NB4 (cell line): ENCODE data around the gene SRXN1.
"Not testable (repeated sequence)": the region's sequence is repeated elsewhere in the genome, so short reads cannot be mapped to it uniquely, and the experiment has no call there.

ENCODE experiments used
- DNase-seq: peaks from one replicate; pipeline ENCODE4 v3.0.0; 2010; ENCODE audit warnings: low read depth
- H3K4me3 ChIP-seq: one replicate; pipeline ENCODE4 v1.5.1; 2011; ENCODE audit warnings: mild to moderate bottlenecking, low read depth, low read length, moderate library complexity
- CTCF ChIP-seq: IDR thresholded peaks from one replicate; pipeline ENCODE4 v1.5.1; 2012; ENCODE audit warnings: low read depth, low read length
- MAX ChIP-seq: IDR thresholded peaks from 2 replicates; pipeline ENCODE4 v1.6.1; 2011; ENCODE audit warnings: low read depth, low read length
- MYC ChIP-seq: IDR thresholded peaks from 2 replicates; pipeline ENCODE4 v1.6.1; 2011; ENCODE audit warnings: low read depth, low read length
- POLR2A ChIP-seq: IDR thresholded peaks from 2 replicates; pipeline ENCODE4 v1.6.1; 2011; ENCODE audit warnings: mild to moderate bottlenecking; ENCODE audit not compliant: insufficient read length; ENCODE audit errors: extremely low read depth

The SRXN1 gene

GRCh38 chr20:645318-646106 lies 7.5 kb downstream of the SRXN1 start:
- no peak overlapping the region for H3K4me3 ChIP-seq
- TF ChIP-seq MYC (0 out of 2 replicates have a peak, but pooled peaks have one; percentile 29), CTCF (peak; percentile 91), POLR2A (no peak), MAX (peak; percentile 14; the same call in 1 of the 2 replicates)
- DNase-seq, result peak; percentile 87

- TF ChIP-seq POLR2A (no peak), MYC (no peak), MAX (no peak), CTCF (no peak)
- no peak overlapping the region for H3K4me3 ChIP-seq
- DNase-seq, result no peak
Observed at GRCh38 chr20:644692-645317, 8.2 kb downstream of the SRXN1 start.

- TF ChIP-seq CTCF, result no peak
- TF ChIP-seq MAX, result no peak
- TF ChIP-seq POLR2A, result no peak
- no peak for TF ChIP-seq MYC
- no peak for DNase-seq
- no peak overlapping the region for H3K4me3 ChIP-seq
Observed at GRCh38 chr20:642398-643174, 10.4 kb downstream of the SRXN1 start.

- DNase-seq, H3K4me3 ChIP-seq: not testable (repeated sequence)
Observed at GRCh38 chr20:642013-642397, 11.0 kb downstream of the SRXN1 start.

- H3K4me3 ChIP-seq, result no peak overlapping the region
- TF ChIP-seq MYC (no peak), POLR2A (no peak), CTCF (no peak), MAX (no peak)
- DNase-seq, result no peak
Observed at GRCh38 chr20:641516-641875, 11.5 kb downstream of the SRXN1 start.
